Neural crest cell (in vitro differentiated cells): ENCODE data around the gene MLF1. TPM values are rescaled to one million over a fixed set of nuclear protein-coding genes. Genes with fewer than 3 reads are reported as not detected.
"Not testable (repeated sequence)": the region's sequence is repeated elsewhere in the genome, so short reads cannot be mapped to it uniquely, and the experiment has no call there.

ENCODE experiments used
- DNase-seq: peaks from one replicate; pipeline ENCODE4 v3.0.0; 2021; ENCODE audit warnings: low read depth, mixed read lengths, low spot score
- H3K27ac Mint-ChIP-seq: one replicate; pipeline ENCODE4 v1.8.0; 2021; ENCODE audit warnings: mild to moderate bottlenecking, mixed read lengths; ENCODE audit not compliant: unreplicated experiment
- H3K27me3 Mint-ChIP-seq: 2 replicates; pipeline ENCODE4 v1.8.0; 2021; ENCODE audit warnings: low read depth, mild to moderate bottlenecking, mixed read lengths
- H3K36me3 Mint-ChIP-seq: 2 replicates; pipeline ENCODE4 v1.8.0; 2021; ENCODE audit warnings: low read depth, mild to moderate bottlenecking, mixed read lengths
- H3K4me1 Mint-ChIP-seq: 2 replicates; pipeline ENCODE4 v1.8.0; 2021; ENCODE audit warnings: mixed read lengths
- H3K4me3 Mint-ChIP-seq: one replicate; pipeline ENCODE4 v1.8.0; 2021; ENCODE audit warnings: mild to moderate bottlenecking, mixed read lengths
- H3K9me3 Mint-ChIP-seq: 2 replicates; pipeline ENCODE4 v1.8.0; 2021; ENCODE audit warnings: mixed read lengths
- CTCF ChIP-seq: fragments of 200-600 bp; sonication (generic); conservative IDR thresholded peaks from 2 replicates; pipeline ENCODE4 v1.5.0; 2021; ENCODE audit warnings: antibody characterized with exemption, mild to moderate bottlenecking
- total RNA-seq: library from RNA; stranded (reverse); gene quantifications from 2 replicates; pipeline ENCODE4 v1.2.1, GENCODE V29; 2021

Gene MLF1
- total RNA-seq, 1 donor from 2014 or later: 19.8 TPM

DNA sequence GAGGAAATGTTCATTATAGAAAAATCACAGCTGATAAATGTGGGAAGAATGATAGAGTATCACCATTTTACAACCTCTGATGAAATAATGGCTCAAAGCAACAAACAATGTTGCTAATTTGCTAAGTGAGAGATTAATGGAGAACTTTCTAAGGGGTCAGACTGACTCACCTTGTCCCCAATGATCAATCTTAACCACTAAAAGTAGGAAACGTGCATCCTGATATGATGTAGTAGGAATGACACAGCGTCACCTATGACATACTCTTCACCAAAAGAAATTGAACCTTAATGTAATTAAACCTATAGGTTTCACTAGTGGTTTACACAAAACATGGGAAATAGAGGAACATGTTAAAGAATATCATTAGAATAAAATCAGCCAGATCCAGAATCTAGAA lies 35.1 kb upstream of the MLF1 start:
- Mint-ChIP-seq H3K4me1 (no peaks in the 10 kb centered on the region), H3K27ac (no peak overlapping the region), H3K27me3 (no peaks in the 10 kb centered on the region), H3K9me3 (no peaks in the 10 kb centered on the region), H3K4me3 (no peak overlapping the region), H3K36me3 (no peaks in the 10 kb centered on the region)
- DNase-seq: no peak
- no peak for TF ChIP-seq CTCF

GRCh38 chr3:158539414-158540014 lies 31.5 kb upstream of the MLF1 start:
- Mint-ChIP-seq H3K4me1 (no peaks in the 10 kb centered on the region), H3K4me3 (no peak overlapping the region), H3K27ac (no peak overlapping the region), H3K36me3 (no peaks in the 10 kb centered on the region), H3K9me3 (no peaks in the 10 kb centered on the region), H3K27me3 (no peaks in the 10 kb centered on the region)
- DNase-seq: peak; percentile 43
- peak; percentile 73 for TF ChIP-seq CTCF

DNA sequence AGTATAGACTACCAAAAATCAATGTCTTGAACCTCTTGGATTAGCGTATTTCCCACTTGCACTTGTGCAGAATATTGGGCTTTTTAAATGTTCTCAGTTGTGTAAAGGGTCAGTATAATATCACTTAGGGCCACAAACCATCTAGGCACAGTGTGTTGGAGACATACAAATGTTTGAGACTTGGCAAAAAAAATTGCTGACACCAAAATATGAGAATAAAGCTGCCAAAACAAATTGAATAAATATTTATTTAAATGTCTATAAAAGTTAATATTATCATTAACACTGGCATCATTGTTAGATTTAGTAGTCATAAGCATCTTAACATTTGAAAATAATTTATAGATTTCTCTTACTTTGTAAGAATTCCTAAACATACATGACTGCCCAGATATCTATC lies 30.9 kb upstream of the MLF1 start:
- no peak overlapping the region for H3K4me3 Mint-ChIP-seq
- no peak for TF ChIP-seq CTCF
- no peaks in the 10 kb centered on the region for H3K4me1 Mint-ChIP-seq
- H3K27ac Mint-ChIP-seq: no peak overlapping the region
- no peaks in the 10 kb centered on the region for H3K9me3 Mint-ChIP-seq
- H3K36me3 Mint-ChIP-seq: no peaks in the 10 kb centered on the region
- no peak for DNase-seq
- H3K27me3 Mint-ChIP-seq: no peaks in the 10 kb centered on the region

- no peak for TF ChIP-seq CTCF
- peaks cover 5% of the 10 kb centered on the region for H3K9me3 Mint-ChIP-seq
- no peaks in the 10 kb centered on the region for H3K4me1 Mint-ChIP-seq
- H3K27me3 Mint-ChIP-seq: no peaks in the 10 kb centered on the region
- DNase-seq: no peak
- H3K27ac Mint-ChIP-seq: no peak overlapping the region
- H3K36me3 Mint-ChIP-seq: peaks cover 7% of the 10 kb centered on the region
- no peak overlapping the region for H3K4me3 Mint-ChIP-seq
Measured at GRCh38 chr3:158548691-158549090, 22.3 kb upstream of the MLF1 start.

DNA sequence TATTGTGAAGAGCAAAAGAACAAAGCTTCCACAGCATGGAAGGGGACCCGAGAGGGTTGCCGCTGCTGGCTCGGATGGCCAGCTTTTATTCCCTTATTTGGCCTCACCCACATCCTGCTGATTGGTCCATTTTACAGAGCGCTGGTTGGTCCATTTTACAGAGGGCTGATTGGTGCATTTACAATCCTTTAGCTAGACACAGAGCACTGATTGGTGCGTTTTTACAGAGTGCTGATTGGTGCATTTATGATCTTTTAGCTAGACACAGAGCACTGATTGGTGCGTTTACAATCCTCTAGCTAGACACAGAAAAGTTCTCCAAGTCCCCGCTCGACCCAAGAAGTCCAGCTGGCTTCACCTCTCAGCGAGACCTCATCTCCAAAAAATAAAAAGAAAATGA lies 21.1 kb upstream of the MLF1 start:
- not testable (repeated sequence) for H3K36me3 Mint-ChIP-seq, H3K4me1 Mint-ChIP-seq, DNase-seq, H3K4me3 Mint-ChIP-seq, H3K27me3 Mint-ChIP-seq, H3K27ac Mint-ChIP-seq, H3K9me3 Mint-ChIP-seq

GRCh38 chr3:158552124-158552523 lies 18.9 kb upstream of the MLF1 start:
- no peaks in the 10 kb centered on the region for H3K27me3 Mint-ChIP-seq
- DNase-seq: no peak
- no peak overlapping the region for H3K4me3 Mint-ChIP-seq
- no peak overlapping the region for H3K27ac Mint-ChIP-seq
- no peaks in the 10 kb centered on the region for H3K4me1 Mint-ChIP-seq
- no peak for TF ChIP-seq CTCF
- H3K9me3 Mint-ChIP-seq: peaks cover 5% of the 10 kb centered on the region
- H3K36me3 Mint-ChIP-seq: peaks cover 7% of the 10 kb centered on the region
